HG03159 (cell line): Measurements from ENCODE around the gene CDH8.

Source experiments
- ATAC-seq: cut with Tn5 transposase; IDR thresholded peaks from one replicate; pipeline ENCODE4 v1.9.1; 2021; ENCODE audit warnings: mild to moderate bottlenecking, moderate library complexity; ENCODE audit not compliant: unreplicated experiment

CDH8 gene

DNA sequence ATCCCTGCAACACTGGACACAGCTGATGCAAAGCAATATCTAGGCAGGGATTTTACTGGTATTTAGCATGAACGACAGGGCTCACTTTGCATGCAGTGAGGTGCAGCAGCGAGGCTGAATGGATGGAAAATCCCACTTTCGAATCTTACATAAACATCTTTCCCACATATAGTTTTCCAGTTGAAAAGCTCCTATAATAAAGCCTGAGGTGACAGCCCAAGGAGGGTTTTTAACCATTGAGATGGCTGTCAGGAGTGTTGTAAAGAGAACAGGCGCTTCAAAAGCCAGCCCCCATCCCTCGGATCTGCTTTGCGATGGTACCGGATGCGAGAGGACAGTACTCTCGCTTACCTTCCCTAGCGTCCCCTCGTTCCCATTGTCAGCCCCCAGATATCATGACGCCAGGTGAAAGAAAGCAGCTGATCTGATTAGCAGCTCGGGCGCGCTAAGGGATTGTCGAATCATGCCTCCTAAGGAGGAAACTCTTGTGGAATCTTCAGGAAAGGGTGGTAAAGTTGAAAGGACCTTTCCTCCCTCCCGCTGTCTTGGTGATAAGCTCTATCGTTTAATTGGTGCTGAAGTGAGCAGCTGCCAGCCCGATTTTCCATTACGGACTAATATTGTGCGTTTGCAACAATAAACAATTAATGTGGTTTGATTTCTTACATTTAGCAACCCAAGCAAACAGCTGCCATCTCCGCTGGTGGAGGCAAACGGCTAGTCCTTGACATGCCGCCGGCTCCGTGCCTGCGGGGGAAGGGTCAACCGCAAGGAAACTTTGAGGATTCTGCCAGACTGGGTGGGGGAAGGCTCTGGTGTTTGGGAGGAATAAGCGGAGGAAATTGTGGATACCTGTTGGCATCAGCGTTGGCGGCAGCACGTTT lies 1.8 kb downstream of the CDH8 start:
- no peak for ATAC-seq

DNA sequence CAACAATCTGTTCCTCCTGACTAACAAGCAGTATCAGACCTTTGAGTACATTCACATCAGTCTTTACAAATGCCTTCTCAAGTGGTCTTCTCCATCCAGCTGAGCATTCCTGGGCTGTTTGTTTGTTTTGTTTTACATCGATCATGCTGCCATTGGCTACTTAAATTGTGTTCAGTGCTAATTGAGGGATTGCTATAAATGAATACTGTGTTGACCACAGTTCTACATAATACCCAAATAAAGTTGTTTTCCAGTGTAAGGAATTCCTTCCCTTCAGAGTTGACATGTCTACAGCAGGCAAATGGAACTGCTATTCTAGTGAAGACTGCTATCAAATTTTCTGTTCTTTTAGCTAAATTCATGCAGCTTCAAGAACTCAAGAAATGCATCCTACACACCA lies 3.2 kb downstream of the CDH8 start:
- no peak for ATAC-seq

DNA sequence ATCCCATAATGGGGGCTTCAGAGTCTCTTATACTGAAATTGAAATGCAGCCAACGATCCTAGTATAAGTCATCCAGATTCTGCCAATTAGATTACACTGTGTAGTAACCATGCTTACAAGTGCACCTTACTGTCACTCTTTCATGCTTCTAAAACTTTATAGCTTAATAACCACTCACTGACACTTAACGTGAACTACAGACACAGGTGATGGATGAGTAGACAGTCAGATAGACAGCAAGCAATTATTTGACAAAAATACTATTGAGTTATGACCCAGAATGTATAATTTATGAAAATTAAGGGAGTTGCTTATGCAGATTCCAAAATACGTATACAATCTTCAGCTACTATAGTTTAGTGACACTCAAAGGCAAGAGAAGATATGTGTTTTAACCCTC lies 6.3 kb downstream of the CDH8 start:
- ATAC-seq: no peak

GRCh38 chr16:62022688-62023087 lies 13.6 kb downstream of the CDH8 start:
- no peak for ATAC-seq

DNA sequence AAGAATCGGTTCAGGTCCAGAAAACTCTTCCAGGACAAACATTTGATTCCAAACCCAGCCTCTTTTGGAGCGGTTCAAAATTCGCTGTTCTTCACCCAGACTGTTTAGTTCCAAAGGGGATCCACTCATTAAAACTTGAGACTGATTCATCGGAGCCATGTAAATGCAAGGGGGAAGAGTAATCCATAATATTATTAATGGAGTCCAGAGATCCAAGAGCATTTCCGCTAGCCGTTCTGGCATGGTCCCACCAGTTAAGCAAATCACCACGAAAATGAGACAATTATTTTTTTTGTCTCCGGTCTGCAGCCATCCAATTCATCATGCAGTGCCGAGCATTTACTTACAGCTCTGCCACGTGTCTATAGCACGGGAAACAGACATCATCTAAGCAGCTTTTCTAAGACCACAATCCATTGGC lies 15.1 kb downstream of the CDH8 start:
- ATAC-seq: no peak

DNA sequence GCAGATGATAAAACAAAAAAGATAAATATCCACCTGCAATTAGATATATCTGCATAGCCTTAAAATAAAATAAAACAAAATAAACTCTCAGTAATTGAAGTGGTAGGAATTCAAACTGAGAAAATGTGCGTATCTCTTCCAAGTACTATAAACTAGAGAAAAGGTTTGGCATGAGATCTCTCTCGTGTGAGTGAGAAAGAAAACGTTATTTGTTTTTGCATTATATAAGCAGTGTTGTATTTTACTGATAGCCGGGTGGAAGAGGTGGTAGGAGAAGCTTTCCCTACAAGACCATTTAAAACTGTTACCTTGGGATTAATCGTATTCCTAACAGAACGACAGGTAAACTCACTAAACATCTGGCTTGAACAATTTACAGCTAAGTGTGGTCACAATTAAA lies 15.6 kb downstream of the CDH8 start:
- no peak for ATAC-seq

GRCh38 chr16:62019851-62020250 lies 16.4 kb downstream of the CDH8 start:
- no peak for ATAC-seq

DNA sequence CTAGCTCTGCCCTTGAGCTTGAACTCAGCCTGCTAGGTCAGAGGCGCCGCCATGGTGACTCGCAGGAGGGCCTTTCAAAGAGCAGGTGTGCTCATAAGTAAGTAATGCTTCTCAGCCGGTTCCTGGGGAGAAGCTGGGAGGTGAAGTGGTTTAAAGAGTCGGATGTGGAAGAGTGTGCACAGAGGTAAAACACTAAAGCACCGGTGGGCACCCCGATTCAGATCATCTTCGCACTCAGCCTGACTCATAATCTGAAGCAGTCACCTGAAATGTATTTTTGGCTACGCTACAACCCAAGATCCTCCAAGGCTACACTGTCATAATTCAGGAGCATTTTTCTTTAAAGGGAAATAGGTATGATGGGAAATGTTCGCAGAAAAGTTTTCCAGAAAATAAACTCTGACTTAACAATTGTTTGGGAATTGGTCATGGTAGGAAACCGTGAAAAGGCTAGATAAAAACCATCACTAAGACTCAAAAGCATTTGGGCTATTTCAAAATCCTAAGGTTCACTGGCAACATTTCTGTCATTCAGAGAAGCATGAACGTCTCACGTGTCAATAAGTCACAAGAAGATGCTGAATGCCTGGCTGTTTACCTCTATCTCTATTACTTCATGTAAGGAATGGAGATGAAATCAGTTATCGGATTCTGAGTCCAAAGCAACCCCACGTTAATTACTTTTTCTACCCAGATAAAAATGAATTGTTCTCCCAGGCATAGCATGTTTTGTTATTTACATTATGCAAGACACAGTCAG lies 17.8 kb downstream of the CDH8 start:
- ATAC-seq: no peak

- ATAC-seq: no peak
These were observed 21.8 kb downstream of the CDH8 start for GRCh38 chr16:62014319-62014923.

- no peak for ATAC-seq
These were observed 26.1 kb downstream of the CDH8 start for GRCh38 chr16:62010186-62010585.

- no peak for ATAC-seq
These were observed 37.8 kb downstream of the CDH8 start for GRCh38 chr16:61998460-61998859.

DNA sequence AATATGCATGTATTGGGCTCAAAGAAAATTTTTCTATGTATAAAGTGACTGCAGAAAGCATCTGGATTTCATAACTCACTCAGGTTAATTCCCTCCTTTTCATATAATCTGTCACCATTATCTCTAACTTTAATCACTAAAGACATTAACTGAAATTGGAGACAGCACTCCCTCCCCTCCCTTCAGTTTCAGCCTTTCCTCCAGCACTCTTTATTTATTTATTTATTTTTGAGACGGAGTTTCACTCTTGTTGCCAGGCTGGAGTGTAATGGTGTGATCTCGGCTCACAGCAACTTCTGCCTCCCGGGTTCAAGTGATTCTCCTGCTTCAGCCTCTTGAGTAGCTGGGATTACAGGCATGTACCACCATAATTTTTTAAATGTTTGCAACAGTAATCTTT lies 43.1 kb downstream of the CDH8 start:
- ATAC-seq: no peak

- ATAC-seq: no peak
These were observed 48.7 kb downstream of the CDH8 start for GRCh38 chr16:61987474-61988012.

DNA sequence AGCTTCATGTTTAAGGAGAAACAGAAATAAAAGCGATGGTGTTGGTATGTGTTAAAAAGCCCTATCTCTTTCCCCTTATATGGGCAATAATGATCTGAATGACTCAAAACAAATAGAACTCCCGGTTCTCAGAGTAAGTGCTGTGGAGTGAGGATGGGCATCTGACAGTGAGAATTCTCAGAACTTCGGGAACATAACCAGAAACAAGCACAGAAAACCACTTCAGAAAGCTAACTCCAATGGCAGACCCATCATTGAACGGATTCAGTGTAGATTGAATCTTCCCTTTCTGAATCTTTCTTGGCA lies 67.2 kb downstream of the CDH8 start:
- ATAC-seq: no peak

GRCh38 chr16:61968242-61969076 lies 67.8 kb downstream of the CDH8 start:
- no peak for ATAC-seq

DNA sequence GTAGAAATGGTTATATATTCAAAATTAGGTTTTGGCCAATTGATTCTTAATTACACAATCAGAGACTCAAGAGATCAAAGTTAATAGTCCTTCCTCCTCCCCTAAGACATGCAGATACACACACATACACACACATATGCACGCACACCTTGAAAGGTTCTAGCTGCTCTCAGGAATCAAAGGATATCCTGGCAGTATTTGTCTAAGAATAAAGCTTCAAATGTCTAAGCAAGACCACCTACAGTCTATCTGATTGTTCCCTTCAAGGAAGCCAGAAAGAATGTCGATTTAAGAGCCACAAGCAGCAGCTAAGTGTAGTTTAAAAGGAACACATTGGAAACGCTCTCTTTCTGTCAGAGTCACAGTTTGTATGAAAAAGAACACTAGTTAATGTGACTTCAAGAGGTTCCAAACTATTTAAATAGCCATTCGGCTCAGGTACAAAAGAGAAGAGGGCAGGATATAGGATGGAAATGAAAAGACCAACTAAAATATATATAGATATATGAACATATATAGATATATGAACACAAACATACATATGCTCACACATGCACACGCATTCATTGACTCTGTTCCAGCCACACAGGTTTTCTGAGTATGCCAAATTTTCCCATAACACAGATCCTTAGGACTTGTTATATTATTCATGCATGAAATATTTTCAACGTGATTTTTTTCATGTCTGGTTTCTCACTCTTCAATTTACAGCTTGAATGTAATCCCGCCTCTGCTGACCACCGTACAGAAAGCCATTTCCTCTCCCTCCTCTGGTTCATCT lies 79.0 kb downstream of the CDH8 start:
- no peak for ATAC-seq

GRCh38 chr16:61952841-61953240 lies 83.4 kb downstream of the CDH8 start:
- ATAC-seq: no peak

DNA sequence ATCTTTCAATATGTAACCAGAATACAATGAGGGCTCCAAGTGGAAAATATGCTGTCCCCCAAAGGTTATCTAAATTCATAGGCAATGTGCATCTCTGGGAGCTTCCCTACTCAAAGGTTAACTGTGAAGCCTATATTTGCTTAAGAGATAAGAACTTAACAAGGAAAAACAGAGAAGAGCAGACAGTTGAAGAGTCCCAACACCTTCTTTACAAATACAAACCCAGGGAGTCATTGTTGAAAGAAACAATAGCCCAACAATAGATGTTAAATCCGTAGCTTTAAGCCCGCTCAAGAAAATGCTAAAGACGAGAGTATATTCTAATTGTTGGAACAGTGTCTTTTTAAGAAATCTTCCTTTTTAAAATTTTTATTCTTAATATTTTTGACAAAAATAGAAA lies 87.8 kb downstream of the CDH8 start:
- no peak for ATAC-seq

DNA sequence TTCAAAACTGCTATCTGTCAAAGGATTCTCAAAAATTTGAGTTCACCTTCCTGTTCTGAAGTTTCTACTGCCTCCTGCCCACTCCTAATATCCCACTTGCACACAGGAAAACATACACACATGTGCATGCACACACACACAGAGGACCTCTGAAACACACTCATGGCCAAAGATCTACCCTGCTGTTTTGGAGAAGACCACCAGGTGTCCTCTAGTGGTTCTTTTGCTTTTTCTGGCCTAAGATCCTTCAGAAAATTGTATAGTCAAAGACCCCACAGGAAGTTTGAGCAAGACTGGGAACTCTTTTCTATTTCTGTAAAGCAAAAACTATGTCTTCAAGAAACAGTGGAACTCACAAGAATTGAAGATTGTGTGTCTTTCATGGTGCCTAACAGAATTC lies 90.2 kb downstream of the CDH8 start:
- ATAC-seq: no peak

DNA sequence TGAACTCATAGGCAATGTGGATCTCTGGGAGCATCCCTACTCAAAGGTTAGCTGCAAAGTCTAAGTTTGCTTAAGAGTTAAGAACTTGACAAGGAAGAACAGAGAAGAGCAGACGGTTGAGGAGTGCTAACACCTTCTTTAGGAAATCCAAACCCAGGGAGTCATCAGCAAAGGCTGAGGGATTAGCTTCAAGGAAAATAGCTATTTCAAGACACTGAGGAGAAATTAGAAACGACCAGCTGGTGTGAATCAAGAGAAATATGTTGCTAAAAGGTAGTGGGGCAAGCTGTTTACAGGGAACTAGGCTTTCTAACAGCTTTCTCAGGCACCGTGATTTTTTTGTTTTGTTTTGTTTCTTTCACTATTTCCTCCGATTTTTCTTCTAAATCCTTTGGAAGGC lies 90.7 kb downstream of the CDH8 start:
- ATAC-seq: no peak
